GM12878 (cell line): Measurements from ENCODE around the gene TMEM14A. TPM values are rescaled to one million over a fixed set of nuclear protein-coding genes. Genes with fewer than 3 reads are reported as not detected.

Experiments
- ATAC-seq: fragments of 200-7000 bp; cut with Tn5 transposase; 3 replicates; pipeline ENCODE4 v1.9.1; 2020; ENCODE audit warnings: mild to moderate bottlenecking, moderate library complexity
- BruUV-seq: library from RNA; stranded (reverse); fragments of 400-500 nt; replicated peaks from 2 replicates; lab custom pipeline; 2021; lab: Mats Ljungman, UMichigan
- CTCF ChIA-PET: fragments of 300-600 bp; sonication (Branson Sonifier 250); formaldehyde crosslinking; extraction: SDS; loops from one replicate; lab custom pipeline; 2021; ENCODE audit warnings: inconsistent platforms; lab: Yijun Ruan, JAX
- POLR2A ChIA-PET: fragments of 350-600 bp; formaldehyde crosslinking; extraction: SDS; loops from one replicate; lab custom pipeline; 2021; ENCODE audit warnings: inconsistent platforms; lab: Charles Lee
- RAD21 ChIA-PET: fragments of 300-600 bp; sonication (Branson Sonifier 250); formaldehyde crosslinking; loops from one replicate; lab custom pipeline; 2023; ENCODE audit warnings: antibody characterized with exemption; ENCODE audit not compliant: unreplicated experiment; lab: Charles Lee
- SMC1A ChIA-PET: fragments of 300-600 bp; sonication (Branson Sonifier 250); formaldehyde crosslinking; loops from one replicate; lab custom pipeline; 2023; ENCODE audit not compliant: unreplicated experiment, uncharacterized antibody; lab: Charles Lee
- DNase-seq: peaks from one replicate; pipeline ENCODE4 v3.0.0-alpha.2; 2011; ENCODE audit warnings: low read depth, low spot score
- FAIRE-seq: peaks from 3 replicates; lab custom pipeline; 2011; peaks lifted over from hg19 to GRCh38; lab: Jason Lieb, UNC
- H2AFZ ChIP-seq: 2 replicates; pipeline ENCODE4 v1.6.0; 2011; ENCODE audit warnings: low read depth, low read length, control low read depth; ENCODE audit not compliant: control insufficient read depth
- H3K27ac ChIP-seq: 2 replicates; pipeline ENCODE4 v1.5.1; 2011; ENCODE audit warnings: control low read depth; ENCODE audit not compliant: control insufficient read depth, insufficient read depth
- H3K27me3 ChIP-seq, 2 experiments: replicated peaks in 1 of 2; 2 replicates each; pipeline versions ENCODE4 v1.6.0 to v1.6.1; 2011; ENCODE audit warnings: low read length in 1 of 2; ENCODE audit not compliant: control insufficient read depth in 2 of 2, insufficient read depth in 2 of 2
- H3K36me3 ChIP-seq, 2 experiments: 2 replicates each; pipeline ENCODE4 v1.5.1; 2011; ENCODE audit warnings: low read length in 1 of 2; ENCODE audit not compliant: control insufficient read depth in 2 of 2, insufficient read depth in 2 of 2
- H3K4me1 ChIP-seq: 2 replicates; pipeline ENCODE4 v1.6.1; 2011; ENCODE audit warnings: mild to moderate bottlenecking, low read length, moderate library complexity, mixed read lengths; ENCODE audit not compliant: control insufficient read depth, insufficient read depth
- H3K4me2 ChIP-seq: 2 replicates; pipeline ENCODE4 v1.6.0; 2011; ENCODE audit warnings: control low read depth; ENCODE audit not compliant: control insufficient read depth, insufficient read depth
- H3K4me3 ChIP-seq: fragments of 200-600 bp; sonication (generic); 2 replicates; pipeline ENCODE4 v1.5.1; 2016
- H3K79me2 ChIP-seq: 2 replicates; pipeline ENCODE4 v1.6.0; 2011; ENCODE audit warnings: low read length; ENCODE audit not compliant: control insufficient read depth, insufficient read depth
- H3K9ac ChIP-seq: 2 replicates; pipeline ENCODE4 v1.8.0; 2011; ENCODE audit warnings: low read length, control low read depth, mixed read lengths; ENCODE audit not compliant: control insufficient read depth, insufficient read depth
- H3K9me3 ChIP-seq: replicated peaks from 3 replicates; pipeline ENCODE4 v1.5.1; 2011; ENCODE audit warnings: mild to moderate bottlenecking, low read length; ENCODE audit not compliant: control insufficient read depth, insufficient read depth
- H4K20me1 ChIP-seq: 2 replicates; pipeline ENCODE4 v1.6.0; 2011; ENCODE audit not compliant: control insufficient read depth, insufficient read depth
- CBX5 ChIP-seq: sonication (generic); IDR thresholded peaks from 2 replicates; pipeline ENCODE4 v1.6.1; 2016; ENCODE audit warnings: low read depth, moderate library complexity, mild to moderate bottlenecking, inconsistent platforms
- EP300 ChIP-seq, 2 experiments: fragments of 150-350 bp in 1 of 2; IDR thresholded peaks; 2 replicates each; pipeline ENCODE4 v1.6.1; 2011 to 2012; ENCODE audit warnings: low read depth in 2 of 2, low read length in 2 of 2, borderline replicate concordance in 1 of 2, improper control_type of control experiment in 1 of 2, inconsistent platforms in 1 of 2; ENCODE audit not compliant: control insufficient read depth in 1 of 2
- IKZF1 ChIP-seq: fragments of 450-650 bp; conservative IDR thresholded peaks from 2 replicates; pipeline ENCODE4 v1.6.1; 2017; ENCODE audit warnings: antibody characterized with exemption, mild to moderate bottlenecking
- LARP7 ChIP-seq: fragments of 450-650 bp; IDR thresholded peaks from 2 replicates; pipeline ENCODE4 v1.6.1; 2017; ENCODE audit warnings: mild to moderate bottlenecking
- PAX5 ChIP-seq: IDR thresholded peaks from 2 replicates; pipeline ENCODE4 v1.6.1; 2011; ENCODE audit warnings: low read depth, low read length, borderline replicate concordance
- RUNX3 ChIP-seq: IDR thresholded peaks from 2 replicates; pipeline ENCODE4 v1.6.1; 2012; ENCODE audit warnings: low read length, inconsistent platforms
- SMAD5 ChIP-seq: IDR thresholded peaks from 2 replicates; pipeline ENCODE4 v1.6.1; 2016; ENCODE audit warnings: antibody characterized with exemption, low read depth
- WGBS: methylation state at CpG from one replicate; pipeline ENCODE4 v1.1.6; 2016; ENCODE audit warnings: low lambda C conversion rate; ENCODE audit not compliant: insufficient replicate concordance, insufficient coverage; ENCODE audit errors: missing lambda C conversion rate; 5-methylcytosine and 5-hydroxymethylcytosine counted together
- in situ Hi-C: fragments of 300-500 bp; cut with MboI; formaldehyde crosslinking; loops from 9 replicates; pipeline ENCODE4 v1.14.3; 2018; ENCODE audit warnings: mixed read lengths
- intact Hi-C: fragments of 100-400 bp; cut with micrococcal nuclease; formaldehyde crosslinking; loops from one replicate; pipeline ENCODE4 v1.14.2; 2022; ENCODE audit not compliant: unreplicated experiment
- polyA plus RNA-seq, 11 experiments: library from polyadenylated mRNA; depleted of rRNA in 4 of 11; unstranded in 6 of 11; stranded (reverse) in 5 of 11; fragments of >200 nt; fragmentation: Nextera tagmentation in 4 of 11; fragmentation: Illumina TruSeq in 1 of 11; extraction: Ambion mirVana in 4 of 11; extraction: Trizol in 1 of 11; gene quantifications; 1 replicate in 1 of 11; 2 replicates in 10 of 11; pipeline versions ENCODE4 v1.2.1 to v1.2.3, GENCODE V29; 2011 to 2016; ENCODE audit warnings: inconsistent platforms in 2 of 11, missing spikeins in 2 of 11, low read depth in 1 of 11
- total RNA-seq, 4 experiments: library from RNA; depleted of rRNA in 3 of 4; stranded (reverse); fragments of >200 nt in 3 of 4; fragmentation: Illumina TruSeq in 1 of 4; extraction: Trizol in 1 of 4; gene quantifications; 2 replicates each; pipeline versions ENCODE4 v1.2.1 to v1.2.3, GENCODE V29; 2013 to 2021
- TF ChIP-seq, protein P1 (sequence below): fragments of 450-650 bp; IDR thresholded peaks from 2 replicates; pipeline ENCODE4 v1.6.1; 2017; ENCODE audit warnings: mild to moderate bottlenecking, moderate library complexity
- TF ChIP-seq, protein P2 (sequence below): fragments of 150-350 bp; IDR thresholded peaks from 2 replicates; pipeline ENCODE4 v1.6.1; 2014; ENCODE audit warnings: mild to moderate bottlenecking, low read depth, low read length
- TF ChIP-seq, protein P3 (sequence below): IDR thresholded peaks from 2 replicates; pipeline ENCODE4 v1.6.1; 2011; ENCODE audit warnings: borderline replicate concordance, low read depth, mild to moderate bottlenecking, moderate library complexity, mixed read lengths, low read length; ENCODE audit not compliant: insufficient read depth; ENCODE audit errors: extremely low read length
- TF ChIP-seq, protein P4 (sequence below): fragments of 450-650 bp; formaldehyde crosslinking; IDR thresholded peaks from 2 replicates; pipeline ENCODE4 v1.4.0; 2020; ENCODE audit warnings: mild to moderate bottlenecking, moderate library complexity

TMEM14A gene
- total and polyA plus RNA-seq, 10 of the 15 experiments (the other 5 are each of a cell fraction or from before 2014, with no cell fraction given) = 15.6 to 143 (median 33.1) TPM

DNA sequence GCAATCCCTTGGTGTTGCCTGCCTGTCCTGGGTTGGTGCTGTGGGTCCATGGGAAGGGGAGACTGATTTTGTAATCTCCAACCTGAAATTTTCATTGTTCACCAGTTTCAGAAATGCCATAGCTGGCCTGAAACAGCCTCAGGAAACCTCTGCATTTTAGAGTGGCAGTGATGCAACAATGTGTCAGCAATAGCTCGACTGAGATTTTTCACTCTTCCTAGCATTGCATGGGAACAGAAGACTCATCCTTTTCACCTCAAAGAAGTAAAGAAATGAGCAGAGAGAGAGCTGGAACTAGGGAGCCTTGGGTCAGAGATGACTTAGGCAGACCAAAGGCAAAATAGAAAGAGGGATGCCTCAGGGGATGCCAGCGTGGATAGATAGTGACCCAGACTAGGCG, 23.7 kb upstream of the TMEM14A start (continued):
- TF ChIP-seq, protein P1, sequence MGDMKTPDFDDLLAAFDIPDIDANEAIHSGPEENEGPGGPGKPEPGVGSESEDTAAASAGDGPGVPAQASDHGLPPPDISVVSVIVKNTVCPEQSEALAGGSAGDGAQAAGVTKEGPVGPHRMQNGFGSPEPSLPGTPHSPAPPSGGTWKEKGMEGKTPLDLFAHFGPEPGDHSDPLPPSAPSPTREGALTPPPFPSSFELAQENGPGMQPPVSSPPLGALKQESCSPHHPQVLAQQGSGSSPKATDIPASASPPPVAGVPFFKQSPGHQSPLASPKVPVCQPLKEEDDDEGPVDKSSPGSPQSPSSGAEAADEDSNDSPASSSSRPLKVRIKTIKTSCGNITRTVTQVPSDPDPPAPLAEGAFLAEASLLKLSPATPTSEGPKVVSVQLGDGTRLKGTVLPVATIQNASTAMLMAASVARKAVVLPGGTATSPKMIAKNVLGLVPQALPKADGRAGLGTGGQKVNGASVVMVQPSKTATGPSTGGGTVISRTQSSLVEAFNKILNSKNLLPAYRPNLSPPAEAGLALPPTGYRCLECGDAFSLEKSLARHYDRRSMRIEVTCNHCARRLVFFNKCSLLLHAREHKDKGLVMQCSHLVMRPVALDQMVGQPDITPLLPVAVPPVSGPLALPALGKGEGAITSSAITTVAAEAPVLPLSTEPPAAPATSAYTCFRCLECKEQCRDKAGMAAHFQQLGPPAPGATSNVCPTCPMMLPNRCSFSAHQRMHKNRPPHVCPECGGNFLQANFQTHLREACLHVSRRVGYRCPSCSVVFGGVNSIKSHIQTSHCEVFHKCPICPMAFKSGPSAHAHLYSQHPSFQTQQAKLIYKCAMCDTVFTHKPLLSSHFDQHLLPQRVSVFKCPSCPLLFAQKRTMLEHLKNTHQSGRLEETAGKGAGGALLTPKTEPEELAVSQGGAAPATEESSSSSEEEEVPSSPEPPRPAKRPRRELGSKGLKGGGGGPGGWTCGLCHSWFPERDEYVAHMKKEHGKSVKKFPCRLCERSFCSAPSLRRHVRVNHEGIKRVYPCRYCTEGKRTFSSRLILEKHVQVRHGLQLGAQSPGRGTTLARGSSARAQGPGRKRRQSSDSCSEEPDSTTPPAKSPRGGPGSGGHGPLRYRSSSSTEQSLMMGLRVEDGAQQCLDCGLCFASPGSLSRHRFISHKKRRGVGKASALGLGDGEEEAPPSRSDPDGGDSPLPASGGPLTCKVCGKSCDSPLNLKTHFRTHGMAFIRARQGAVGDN = no peak
- TF ChIP-seq SMAD5 = no peak
- no peak for TF ChIP-seq LARP7
- TF ChIP-seq CBX5 = no peak
- TF ChIP-seq EP300 (IDR thresholded peaks at IDR 0.05; ENCODE audit: borderline replicate concordance in 1 of 2, control insufficient read depth in 1 of 2, low read depth in 2 of 2, low read length in 2 of 2) = no peak
- TF ChIP-seq, all 136 proteins: peak for 0

DNA sequence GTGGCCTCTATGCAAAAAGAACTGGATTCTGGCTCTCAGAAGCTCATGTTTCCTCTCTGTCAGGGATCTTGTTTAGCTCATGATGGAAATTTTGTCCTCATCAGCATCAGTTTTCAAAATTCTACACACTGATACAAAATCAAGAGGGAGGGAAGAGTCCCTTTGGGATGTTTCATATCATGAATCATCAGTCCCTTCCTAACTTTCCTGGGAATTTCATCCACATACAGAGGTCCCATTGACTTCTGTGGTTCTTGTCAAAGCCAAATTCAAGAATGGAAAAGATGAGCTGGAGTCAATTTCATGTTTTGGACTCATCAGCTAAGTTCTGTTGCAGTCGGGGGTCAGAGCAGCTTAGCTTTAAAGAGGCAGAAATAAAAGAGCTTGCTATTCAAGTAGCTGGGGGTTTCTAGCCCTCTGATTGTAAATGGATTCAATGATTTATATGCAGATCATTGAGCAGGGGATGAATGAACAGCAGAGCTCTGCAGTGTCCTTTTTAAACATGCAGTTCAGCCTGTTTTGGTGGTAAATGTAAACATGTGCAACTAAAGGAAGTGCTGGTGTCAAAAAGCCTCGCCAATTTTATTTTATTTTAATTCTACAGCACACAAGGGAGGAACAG, 21.3 kb upstream of the TMEM14A start:
- no peak overlapping the region for H2AFZ ChIP-seq
- DNase-seq (no peak), ATAC-seq (no peak), FAIRE-seq (no peak)
- H3K4me1 ChIP-seq = no peaks in the 10 kb centered on the region
- ChIA-PET RAD21 (interaction anchor here (0.7 to 4.6 kb wide), 3 partner anchors 8 to 233 kb away, joined by 4 to 31 read pairs (median 30); no protein-coding TSS in a partner anchor), POLR2A (no interaction called here), CTCF (interaction anchor here (0.8 to 6.4 kb wide), 15 partner anchors 12 to 363 kb away, joined by 3 to 99 read pairs (median 4); partner anchors contain the start of gene EFHC1), SMC1A (interaction anchor here (1.2 to 6.1 kb wide), 5 partner anchors 8 to 233 kb away, joined by 3 to 66 read pairs (median 24); no protein-coding TSS in a partner anchor)
- no peaks in the 10 kb centered on the region for H4K20me1 ChIP-seq
- no peak overlapping the region for H3K4me2 ChIP-seq
- no peaks in the 10 kb centered on the region for H3K36me3 ChIP-seq
- 44% methylated on average over 2 of the region's 2 CpGs for WGBS
- no peak overlapping the region for H3K9ac ChIP-seq
- in situ Hi-C loops (no loop called here), intact Hi-C loops (no loop called here)
- H3K27ac ChIP-seq = no peak overlapping the region
- no TSS peak for BruUV-seq
- H3K79me2 ChIP-seq = no peaks in the 10 kb centered on the region
- H3K27me3 ChIP-seq = no peaks in the 10 kb centered on the region; a peak in 1 of 4 replicates
- no peak overlapping the region for H3K4me3 ChIP-seq
- H3K9me3 ChIP-seq = no peaks in the 10 kb centered on the region
- TF ChIP-seq, protein P2, sequence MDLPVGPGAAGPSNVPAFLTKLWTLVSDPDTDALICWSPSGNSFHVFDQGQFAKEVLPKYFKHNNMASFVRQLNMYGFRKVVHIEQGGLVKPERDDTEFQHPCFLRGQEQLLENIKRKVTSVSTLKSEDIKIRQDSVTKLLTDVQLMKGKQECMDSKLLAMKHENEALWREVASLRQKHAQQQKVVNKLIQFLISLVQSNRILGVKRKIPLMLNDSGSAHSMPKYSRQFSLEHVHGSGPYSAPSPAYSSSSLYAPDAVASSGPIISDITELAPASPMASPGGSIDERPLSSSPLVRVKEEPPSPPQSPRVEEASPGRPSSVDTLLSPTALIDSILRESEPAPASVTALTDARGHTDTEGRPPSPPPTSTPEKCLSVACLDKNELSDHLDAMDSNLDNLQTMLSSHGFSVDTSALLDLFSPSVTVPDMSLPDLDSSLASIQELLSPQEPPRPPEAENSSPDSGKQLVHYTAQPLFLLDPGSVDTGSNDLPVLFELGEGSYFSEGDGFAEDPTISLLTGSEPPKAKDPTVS = no peak
- TF ChIP-seq RUNX3 (no peak), IKZF1 (no peak), PAX5 (no peak)
- TF ChIP-seq, protein P3, sequence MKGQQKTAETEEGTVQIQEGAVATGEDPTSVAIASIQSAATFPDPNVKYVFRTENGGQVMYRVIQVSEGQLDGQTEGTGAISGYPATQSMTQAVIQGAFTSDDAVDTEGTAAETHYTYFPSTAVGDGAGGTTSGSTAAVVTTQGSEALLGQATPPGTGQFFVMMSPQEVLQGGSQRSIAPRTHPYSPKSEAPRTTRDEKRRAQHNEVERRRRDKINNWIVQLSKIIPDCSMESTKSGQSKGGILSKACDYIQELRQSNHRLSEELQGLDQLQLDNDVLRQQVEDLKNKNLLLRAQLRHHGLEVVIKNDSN = no peak
- TF ChIP-seq, protein P4, sequence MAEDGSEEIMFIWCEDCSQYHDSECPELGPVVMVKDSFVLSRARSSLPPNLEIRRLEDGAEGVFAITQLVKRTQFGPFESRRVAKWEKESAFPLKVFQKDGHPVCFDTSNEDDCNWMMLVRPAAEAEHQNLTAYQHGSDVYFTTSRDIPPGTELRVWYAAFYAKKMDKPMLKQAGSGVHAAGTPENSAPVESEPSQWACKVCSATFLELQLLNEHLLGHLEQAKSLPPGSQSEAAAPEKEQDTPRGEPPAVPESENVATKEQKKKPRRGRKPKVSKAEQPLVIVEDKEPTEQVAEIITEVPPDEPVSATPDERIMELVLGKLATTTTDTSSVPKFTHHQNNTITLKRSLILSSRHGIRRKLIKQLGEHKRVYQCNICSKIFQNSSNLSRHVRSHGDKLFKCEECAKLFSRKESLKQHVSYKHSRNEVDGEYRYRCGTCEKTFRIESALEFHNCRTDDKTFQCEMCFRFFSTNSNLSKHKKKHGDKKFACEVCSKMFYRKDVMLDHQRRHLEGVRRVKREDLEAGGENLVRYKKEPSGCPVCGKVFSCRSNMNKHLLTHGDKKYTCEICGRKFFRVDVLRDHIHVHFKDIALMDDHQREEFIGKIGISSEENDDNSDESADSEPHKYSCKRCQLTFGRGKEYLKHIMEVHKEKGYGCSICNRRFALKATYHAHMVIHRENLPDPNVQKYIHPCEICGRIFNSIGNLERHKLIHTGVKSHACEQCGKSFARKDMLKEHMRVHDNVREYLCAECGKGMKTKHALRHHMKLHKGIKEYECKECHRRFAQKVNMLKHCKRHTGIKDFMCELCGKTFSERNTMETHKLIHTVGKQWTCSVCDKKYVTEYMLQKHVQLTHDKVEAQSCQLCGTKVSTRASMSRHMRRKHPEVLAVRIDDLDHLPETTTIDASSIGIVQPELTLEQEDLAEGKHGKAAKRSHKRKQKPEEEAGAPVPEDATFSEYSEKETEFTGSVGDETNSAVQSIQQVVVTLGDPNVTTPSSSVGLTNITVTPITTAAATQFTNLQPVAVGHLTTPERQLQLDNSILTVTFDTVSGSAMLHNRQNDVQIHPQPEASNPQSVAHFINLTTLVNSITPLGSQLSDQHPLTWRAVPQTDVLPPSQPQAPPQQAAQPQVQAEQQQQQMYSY (CRISPR knock-in tag) = no peak
